ENCODE results near the gene FTHL17. TPM values are rescaled to one million over a fixed set of nuclear protein-coding genes. Genes with fewer than 3 reads are reported as not detected.

FTHL17 gene
- total RNA-seq, 1 donor from 2014 or later = not detected

GRCh38 chrX:31038575-31039326 lies 33.1 kb downstream of the FTHL17 start:
- DNase-seq = peak; percentile 79

GRCh38 chrX:31036895-31037294 lies 34.9 kb downstream of the FTHL17 start:
- DNase-seq = peak; percentile 34

- no peak for DNase-seq
Observed at GRCh38 chrX:31027351-31027750, 44.5 kb downstream of the FTHL17 start.

GRCh38 chrX:31024866-31025265 lies 47.0 kb downstream of the FTHL17 start:
- no peak for DNase-seq

GRCh38 chrX:31021537-31021936 lies 50.3 kb downstream of the FTHL17 start:
- DNase-seq = peak; percentile 84

Other genes starting within 250 kb of the FTHL17 start
- gene TAB3, start 182.8 kb downstream of the FTHL17 start, total RNA-seq = 13.2 TPM

All from tongue (tissue), 2 donors.